ENCODE results near the gene CXCR2. TPM values are rescaled to one million over a fixed set of nuclear protein-coding genes. Genes with fewer than 3 reads are reported as not detected.

The CXCR2 gene
- total and polyA plus RNA-seq, 2 of the 8 experiments (the other 6 are each of a cell fraction or from before 2014, with no cell fraction given): 1.4 to 1.6 TPM

GRCh38 chr2:218077464-218078216 lies 48.2 kb upstream of the CXCR2 start (continued):
- no peak for TF ChIP-seq SRF (IDR thresholded peaks at IDR 0.05; ENCODE audit: low read depth, low read length)
- no peak for TF ChIP-seq NRF1 (IDR thresholded peaks at IDR 0.05; ENCODE audit: low read depth, low read length)
- TF ChIP-seq CEBPB (IDR thresholded peaks at IDR 0.05; ENCODE audit: low read depth, low read length): no peak
- no peak for TF ChIP-seq E2F6 (IDR thresholded peaks at IDR 0.05)
- no peak for TF ChIP-seq SIX5 (IDR thresholded peaks at IDR 0.05; ENCODE audit: low read depth, low read length)
- TF ChIP-seq BCL11A (IDR thresholded peaks at IDR 0.05; ENCODE audit: low read depth in 2 of 2, low read length in 2 of 2): no peak
